H1 (cell line): ENCODE data around the gene NAGA. TPM values are rescaled to one million over a fixed set of nuclear protein-coding genes. Genes with fewer than 3 reads are reported as not detected.

ENCODE experiments used
- CTCF ChIA-PET: fragments of 300-600 bp; sonication (Branson Sonifier 250); formaldehyde crosslinking; loops from one replicate; lab custom pipeline; 2021; ENCODE audit not compliant: partially characterized antibody; lab: Charles Lee
- POLR2A ChIA-PET: fragments of 300-600 bp; sonication (Branson Sonifier 250); formaldehyde crosslinking; loops from one replicate; lab custom pipeline; 2021; ENCODE audit warnings: inconsistent platforms; ENCODE audit not compliant: partially characterized antibody; lab: Charles Lee
- DNase-seq, 2 experiments: peaks; one replicate each; pipeline versions ENCODE4 v3.0.0 to v3.0.0-alpha.2; 2010 to 2022; ENCODE audit warnings: low spot score in 2 of 2, low read depth in 1 of 2, mixed read lengths in 1 of 2
- FAIRE-seq: peaks from 2 replicates; lab custom pipeline; 2011; peaks lifted over from hg19 to GRCh38; lab: Jason Lieb, UNC
- H2AFZ ChIP-seq: 2 replicates; pipeline ENCODE4 v1.8.1; 2012; ENCODE audit warnings: low read length, inconsistent platforms
- H2AK5ac ChIP-seq: 2 replicates; pipeline ENCODE4 v1.6.1; 2013; ENCODE audit warnings: low read depth, low read length
- H2BK120ac ChIP-seq: replicated peaks from 2 replicates; pipeline ENCODE3; 2013; ENCODE audit warnings: low read depth, low read length, inconsistent platforms
- H2BK12ac ChIP-seq: 2 replicates; pipeline ENCODE4 v1.6.1; 2013; ENCODE audit warnings: low read depth, low read length
- H2BK15ac ChIP-seq: 2 replicates; pipeline ENCODE4 v1.6.1; 2013; ENCODE audit warnings: low read length
- H2BK20ac ChIP-seq: 2 replicates; pipeline ENCODE4 v1.6.1; 2013; ENCODE audit warnings: low read length
- H2BK5ac ChIP-seq: 2 replicates; pipeline ENCODE4 v1.6.1; 2013; ENCODE audit warnings: low read depth, low read length
- H3K14ac ChIP-seq: 2 replicates; pipeline ENCODE4 v1.6.1; 2013; ENCODE audit warnings: inconsistent platforms; ENCODE audit not compliant: insufficient read length
- H3K18ac ChIP-seq: 2 replicates; pipeline ENCODE4 v1.6.1; 2013; ENCODE audit warnings: low read length; ENCODE audit errors: extremely low read depth
- H3K23ac ChIP-seq: 2 replicates; pipeline ENCODE4 v1.6.1; 2013; ENCODE audit warnings: inconsistent platforms; ENCODE audit not compliant: insufficient read length
- H3K23me2 ChIP-seq: 2 replicates; pipeline ENCODE4 v1.6.1; 2013; ENCODE audit warnings: low read depth, low read length
- H3K27ac ChIP-seq: 2 replicates; pipeline ENCODE4 v1.6.1; 2011; ENCODE audit warnings: low read depth, low read length, inconsistent platforms
- H3K27me3 ChIP-seq, 4 experiments: replicated peaks in 1 of 4; 1 replicate in 1 of 4; 2 replicates in 3 of 4; pipeline versions ENCODE4 v1.6.1 to v1.8.1; 2011 to 2013; ENCODE audit warnings: low read length in 3 of 4, mild to moderate bottlenecking in 3 of 4, inconsistent platforms in 2 of 4, mixed read lengths in 2 of 4, moderate library complexity in 1 of 4; ENCODE audit not compliant: control insufficient read depth in 3 of 4, insufficient read depth in 3 of 4; ENCODE audit errors: extremely low read depth in 1 of 4
- H3K36me3 ChIP-seq, 4 experiments: 2 replicates each; pipeline versions ENCODE4 v1.6.1 to v1.8.1; 2011 to 2013; ENCODE audit warnings: mild to moderate bottlenecking in 4 of 4, low read length in 3 of 4, moderate library complexity in 2 of 4, control low read depth in 1 of 4, inconsistent platforms in 1 of 4; ENCODE audit not compliant: insufficient read depth in 4 of 4, control insufficient read depth in 2 of 4
- H3K4ac ChIP-seq: replicated peaks from 2 replicates; pipeline ENCODE3; 2013; ENCODE audit warnings: low read length, low read depth, mixed read lengths, inconsistent platforms; ENCODE audit not compliant: insufficient read length
- H3K4me1 ChIP-seq, 4 experiments: replicated peaks in 1 of 4; 1 replicate in 1 of 4; 2 replicates in 3 of 4; pipeline versions ENCODE4 v1.6.1 to v1.8.1; 2011 to 2013; ENCODE audit warnings: low read length in 3 of 4, inconsistent platforms in 2 of 4, mixed read lengths in 1 of 4; ENCODE audit not compliant: insufficient read depth in 4 of 4, control insufficient read depth in 3 of 4
- H3K4me2 ChIP-seq, 2 experiments: 2 replicates each; pipeline versions ENCODE4 v1.6.1 to v1.8.1; 2011 to 2013; ENCODE audit warnings: low read depth in 2 of 2, low read length in 2 of 2, control low read depth in 1 of 2, inconsistent platforms in 1 of 2, mild to moderate bottlenecking in 1 of 2; ENCODE audit not compliant: insufficient read depth in 1 of 2
- H3K4me3 ChIP-seq, 4 experiments: fragments of 200-600, 300-600 bp in 1 of 4; sonication (generic), shearing (Covaris generic), sonication (Bioruptor Twin) in 1 of 4; 2 replicates each; pipeline versions ENCODE4 v1.5.1 to v1.8.1; 2011 to 2016; ENCODE audit warnings: low read length in 4 of 4, low read depth in 3 of 4, control low read depth in 2 of 4, inconsistent platforms in 2 of 4, mild to moderate bottlenecking in 2 of 4, mixed read lengths in 1 of 4, moderate library complexity in 1 of 4; ENCODE audit not compliant: insufficient read depth in 2 of 4; ENCODE audit errors: extremely low read depth in 1 of 4
- H3K56ac ChIP-seq: replicated peaks from 2 replicates; pipeline ENCODE3; 2013; ENCODE audit warnings: low read depth, mild to moderate bottlenecking, mixed read lengths, low read length, inconsistent platforms; ENCODE audit not compliant: insufficient read length
- H3K79me1 ChIP-seq: 2 replicates; pipeline ENCODE4 v1.6.1; 2013; ENCODE audit warnings: low read depth, low read length, control low read depth
- H3K79me2 ChIP-seq, 2 experiments: 2 replicates each; pipeline versions ENCODE4 v1.6.1 to v1.8.1; 2012 to 2013; ENCODE audit warnings: low read length in 2 of 2, mild to moderate bottlenecking in 2 of 2, inconsistent platforms in 1 of 2; ENCODE audit not compliant: insufficient read depth in 2 of 2, control insufficient read depth in 1 of 2
- H3K9ac ChIP-seq, 4 experiments: replicated peaks in 1 of 4; 1 replicate in 1 of 4; 2 replicates in 3 of 4; pipeline versions ENCODE4 v1.6.1 to v1.8.1; 2011 to 2013; ENCODE audit warnings: low read depth in 3 of 4, low read length in 3 of 4, control low read depth in 2 of 4, mild to moderate bottlenecking in 2 of 4, moderate library complexity in 2 of 4, inconsistent platforms in 1 of 4; ENCODE audit errors: extremely low read depth in 1 of 4
- H3K9me3 ChIP-seq, 2 experiments: 2 replicates each; pipeline versions ENCODE4 v1.6.1 to v1.8.1; 2012 to 2013; ENCODE audit warnings: mild to moderate bottlenecking in 2 of 2, moderate library complexity in 2 of 2, control low read depth in 1 of 2, inconsistent platforms in 1 of 2, low read depth in 1 of 2, low read length in 1 of 2, mixed read lengths in 1 of 2; ENCODE audit not compliant: insufficient read depth in 2 of 2
- H4K20me1 ChIP-seq, 2 experiments: replicated peaks in 1 of 2; 2 replicates each; pipeline versions ENCODE3 to v1.8.1; 2011 to 2013; ENCODE audit warnings: inconsistent platforms in 2 of 2, low read length in 2 of 2, mild to moderate bottlenecking in 1 of 2; ENCODE audit not compliant: insufficient read depth in 2 of 2, control insufficient read depth in 1 of 2
- H4K5ac ChIP-seq: 2 replicates; pipeline ENCODE4 v1.6.1; 2013; ENCODE audit warnings: low read length, low read depth, mixed read lengths, inconsistent platforms; ENCODE audit not compliant: insufficient read length
- H4K8ac ChIP-seq: 2 replicates; pipeline ENCODE4 v1.8.0; 2013; ENCODE audit warnings: mild to moderate bottlenecking, moderate library complexity, low read length, inconsistent platforms; ENCODE audit not compliant: insufficient read depth; ENCODE audit errors: extremely low read depth
- H4K91ac ChIP-seq: replicated peaks from 2 replicates; pipeline ENCODE3; 2013; ENCODE audit warnings: low read length, mixed read lengths, inconsistent platforms; ENCODE audit not compliant: insufficient read length
- BACH1 ChIP-seq: IDR thresholded peaks from 2 replicates; pipeline ENCODE4 v1.6.1; 2012; ENCODE audit warnings: low read length, improper control_type of control experiment
- CBX8 ChIP-seq: fragments of 300-800, 300-1000 bp; sonication (generic); IDR thresholded peaks from 2 replicates; pipeline ENCODE4 v1.7.1; 2016; ENCODE audit warnings: low read depth, low read length, borderline replicate concordance
- CHD2 ChIP-seq: IDR thresholded peaks from 2 replicates; pipeline ENCODE4 v1.6.1; 2012; ENCODE audit warnings: low read length, improper control_type of control experiment
- GABPA ChIP-seq: IDR thresholded peaks from 2 replicates; pipeline ENCODE4 v1.6.1; 2011; ENCODE audit warnings: mild to moderate bottlenecking, low read length, moderate library complexity, borderline replicate concordance; ENCODE audit not compliant: insufficient read depth
- JUN ChIP-seq: IDR thresholded peaks from 2 replicates; pipeline ENCODE4 v1.6.1; 2011; ENCODE audit warnings: low read depth, mild to moderate bottlenecking, improper control_type of control experiment, low read length
- KDM5A ChIP-seq: fragments of 200-600 bp; IDR thresholded peaks from 2 replicates; pipeline ENCODE4 v1.7.1; 2012; ENCODE audit warnings: mild to moderate bottlenecking, low read length, inconsistent platforms, mixed read lengths
- MAX ChIP-seq: IDR thresholded peaks from 2 replicates; pipeline ENCODE4 v1.6.1; 2012; ENCODE audit warnings: inconsistent platforms
- NANOG ChIP-seq: IDR thresholded peaks from 2 replicates; pipeline ENCODE4 v1.6.1; 2011; ENCODE audit warnings: low read length, low read depth, mild to moderate bottlenecking, inconsistent platforms; ENCODE audit not compliant: insufficient read depth, poor library complexity, severe bottlenecking
- SAP30 ChIP-seq: fragments of 300-600 bp; sonication (generic); IDR thresholded peaks from 2 replicates; pipeline ENCODE4 v1.7.1; 2012; ENCODE audit warnings: low read length, moderate library complexity, mild to moderate bottlenecking, inconsistent platforms; ENCODE audit not compliant: insufficient read depth, insufficient replicate concordance
- SIN3A ChIP-seq, 2 experiments: IDR thresholded peaks in 1 of 2; conservative IDR thresholded peaks in 1 of 2; 2 replicates each; pipeline ENCODE4 v1.6.1; 2011 to 2012; ENCODE audit warnings: low read length in 2 of 2, improper control_type of control experiment in 1 of 2, low read depth in 1 of 2, mild to moderate bottlenecking in 1 of 2
- SRF ChIP-seq: IDR thresholded peaks from 2 replicates; pipeline ENCODE4 v1.6.1; 2011; ENCODE audit warnings: mild to moderate bottlenecking, low read depth, low read length, moderate library complexity
- TAF7 ChIP-seq: optimal IDR thresholded peaks from 2 replicates; pipeline ENCODE3; 2011; ENCODE audit warnings: low read depth, mild to moderate bottlenecking, inconsistent platforms, low read length, moderate library complexity, borderline replicate concordance
- TEAD4 ChIP-seq: IDR thresholded peaks from 2 replicates; pipeline ENCODE4 v1.6.1; 2012; ENCODE audit warnings: low read depth, low read length, inconsistent platforms, mixed read lengths
- YY1 ChIP-seq: IDR thresholded peaks from 2 replicates; pipeline ENCODE4 v1.6.1; 2011; ENCODE audit warnings: low read depth, mild to moderate bottlenecking, low read length
- WGBS, 2 experiments: shearing (Covaris generic) in 1 of 2; methylation state at CpG; one replicate each; pipeline versions ENCODE4 v1.1.6 to v1.1.7; 2013 to 2015; ENCODE audit warnings: low lambda C conversion rate in 2 of 2, mixed read lengths in 2 of 2, inconsistent platforms in 1 of 2, low coverage in 1 of 2, missing lambda C conversion rate in 1 of 2; ENCODE audit not compliant: insufficient replicate concordance in 2 of 2, insufficient coverage in 1 of 2, insufficient read length in 1 of 2; ENCODE audit errors: extremely low coverage in 1 of 2, missing lambda C conversion rate in 1 of 2; 5-methylcytosine and 5-hydroxymethylcytosine counted together
- polyA plus RNA-seq, 7 experiments: library from polyadenylated mRNA; depleted of rRNA in 3 of 7; stranded (reverse) in 5 of 7; unstranded in 2 of 7; fragments of >200 nt in 5 of 7; fragments of 200-250 nt in 2 of 7; gene quantifications; 1 replicate in 5 of 7; 2 replicates in 1 of 7; 4 replicates in 1 of 7; pipeline versions ENCODE4 v1.2.1 to v1.2.3, GENCODE V29; 2011 to 2013; ENCODE audit warnings: missing spikeins in 2 of 7, mixed read lengths in 2 of 7
- total RNA-seq: library from RNA; stranded (reverse); fragmentation: NEBNext Ultra II Directional; extraction: Animal tissue kit (Norgen Biotek cat#: 25700); gene quantifications from 2 replicates; pipeline ENCODE4 v1.2.1, GENCODE V29; 2021

NAGA gene
- total and polyA plus RNA-seq, 2 of the 8 experiments (the other 6 are each of a cell fraction or from before 2014, with no cell fraction given): 14.8 to 30.7 TPM

- Histone ChIP-seq H3K56ac (no peak overlapping the region), H3K9ac (no peak overlapping the region), H3K79me1 (no peaks in the 10 kb centered on the region), H2BK20ac (no peak overlapping the region), H4K20me1 (no peaks in the 10 kb centered on the region), H2BK12ac (no peak overlapping the region), H3K14ac (no peak overlapping the region), H3K9me3 (no peaks in the 10 kb centered on the region), H3K79me2 (no peaks in the 10 kb centered on the region), H3K36me3 (no peaks in the 10 kb centered on the region), H3K4ac (no peak overlapping the region), H2BK5ac (no peak overlapping the region), H3K27me3 (no peaks in the 10 kb centered on the region), H2AFZ (no peak overlapping the region), H3K23ac (no peak overlapping the region), H2AK5ac (no peak overlapping the region), H4K8ac (no peak overlapping the region), H3K27ac (no peak overlapping the region), H3K4me2 (no peak overlapping the region), H4K91ac (no peak overlapping the region), H2BK15ac (no peak overlapping the region), H3K4me1 (no peaks in the 10 kb centered on the region), H3K18ac (no peak overlapping the region), H2BK120ac (no peak overlapping the region), H3K4me3 (no peak overlapping the region), H3K23me2 (no peaks in the 10 kb centered on the region), H4K5ac (no peak overlapping the region)
- POLR2A ChIA-PET: interaction anchor here (1.1 to 1.4 kb wide), 2 partner anchors 68 to 74 kb away, joined by 4 to 6 read pairs; partner anchors contain the start of gene NDUFA6
- WGBS, 2 experiments: 84% methylated on average over 10 of the region's 10 CpGs; no CpG with 5 or more reads in 1 of the 2 experiments
- FAIRE-seq: no peak
- TF ChIP-seq MAX: no peak
- TF ChIP-seq CBX8: no peak
- TF ChIP-seq SIN3A (conservative IDR thresholded peaks at IDR 0.05 in 1 of 2, IDR thresholded peaks at IDR 0.05 in 1 of 2; ENCODE audit: low read depth in 1 of 2, low read length in 2 of 2): no peak
- no peak for TF ChIP-seq KDM5A
- TF ChIP-seq JUN: no peak
- no peak for TF ChIP-seq TEAD4
- no peak for TF ChIP-seq CHD2
- TF ChIP-seq NANOG: no peak
- no peak for TF ChIP-seq YY1
- TF ChIP-seq GABPA: no peak
- no peak for TF ChIP-seq TAF7
- no peak for TF ChIP-seq BACH1
- TF ChIP-seq SAP30: no peak
- no peak for TF ChIP-seq SRF
- CTCF ChIA-PET: interaction anchor here (1.0 to 1.5 kb wide), 2 partner anchors 22 to 97 kb away, joined by 3 to 4 read pairs; no protein-coding TSS in a partner anchor
- DNase-seq: no peak
Measured at GRCh38 chr22:42016111-42016510, 54.5 kb downstream of the NAGA start.
